SIG-M5 treated with dmso at 0.1 percent for 504 hours (cell line): ENCODE data around the gene RTKN.
"Not testable (repeated sequence)": the region's sequence is repeated elsewhere in the genome, so short reads cannot be mapped to it uniquely, and the experiment has no call there.

Experiments
- DNase-seq: peaks from one replicate; lab custom pipeline; 2025; ENCODE audit not compliant: unreplicated experiment; lab: John Stamatoyannopoulos, UW

Gene RTKN

GRCh38 chr2:74439373-74439772, 2.4 kb downstream of the RTKN start:
- DNase-seq: no peak

GRCh38 chr2:74438248-74438647, 3.5 kb downstream of the RTKN start:
- no peak for DNase-seq

- DNase-seq: no peak
Measured at GRCh38 chr2:74436848-74437695, 4.7 kb downstream of the RTKN start.

- no peak for DNase-seq
Measured at GRCh38 chr2:74436111-74436805, 5.5 kb downstream of the RTKN start.

- no peak for DNase-seq
Measured at GRCh38 chr2:74430502-74430901, 11.2 kb downstream of the RTKN start.

- no peak for DNase-seq
Measured at GRCh38 chr2:74429487-74430451, 12.0 kb downstream of the RTKN start.

- no peak for DNase-seq
Measured at GRCh38 chr2:74428675-74429074, 13.1 kb downstream of the RTKN start.

GRCh38 chr2:74427551-74427950, 14.2 kb downstream of the RTKN start:
- no peak for DNase-seq

GRCh38 chr2:74426181-74426758, 15.5 kb downstream of the RTKN start:
- no peak for DNase-seq

- no peak for DNase-seq
Measured at GRCh38 chr2:74425523-74425922, 16.2 kb downstream of the RTKN start.

GRCh38 chr2:74424995-74425406, 16.7 kb downstream of the RTKN start:
- no peak for DNase-seq

- DNase-seq: no peak
Measured at GRCh38 chr2:74424139-74424992, 17.4 kb downstream of the RTKN start.

- no peak for DNase-seq
Measured at GRCh38 chr2:74423231-74424095, 18.3 kb downstream of the RTKN start.

GRCh38 chr2:74421221-74421870, 20.4 kb downstream of the RTKN start, which contains the start of the genes C2orf81 and WDR54:
Gene C2orf81, minus strand, starts transcription at chr2:74421619. Its CDS starts 59 bp downstream, at chr2:74421560.
Gene WDR54, plus strand, starts transcription at chr2:74421730. Its CDS starts 424 bp downstream, at chr2:74422154.
- peak; percentile 88 for DNase-seq

GRCh38 chr2:74420443-74421103, 21.2 kb downstream of the RTKN start:
- not testable (repeated sequence) for DNase-seq

GRCh38 chr2:74420006-74420405, 21.7 kb downstream of the RTKN start:
- no peak for DNase-seq

- DNase-seq: peak; percentile 20
Measured at GRCh38 chr2:74419345-74419744, 22.4 kb downstream of the RTKN start.

- DNase-seq: no peak
Measured at GRCh38 chr2:74418312-74418711, 23.4 kb downstream of the RTKN start.
